Breast epithelium (tissue), 4 donors: Measurements from ENCODE around the gene RNF220. TPM values are rescaled to one million over a fixed set of nuclear protein-coding genes. Genes with fewer than 3 reads are reported as not detected.

Source experiments
- DNase-seq, 2 donors: peaks; one replicate each; pipeline ENCODE4 v3.0.0-alpha.2; 2019; ENCODE audit warnings: low spot score in 2 of 2
- H3K27ac ChIP-seq, 2 donors: fragments of 200-600 bp; sonication (generic) in 1 of 2; one replicate each; pipeline ENCODE4 v1.5.1; 2016 to 2019; ENCODE audit warnings: mild to moderate bottlenecking in 1 of 2
- H3K27me3 ChIP-seq, 2 donors: fragments of 200-600 bp; sonication (generic) in 1 of 2; one replicate each; pipeline versions ENCODE4 v1.5.1 to v1.6.0; 2017 to 2019; ENCODE audit warnings: control low read depth in 1 of 2, mild to moderate bottlenecking in 1 of 2
- H3K36me3 ChIP-seq: fragments of 200-600 bp; one replicate; pipeline ENCODE4 v1.5.1; 2019
- H3K4me1 ChIP-seq, 2 donors: fragments of 200-600 bp; sonication (generic); one replicate each; pipeline ENCODE4 v1.5.1; 2016 to 2019; ENCODE audit warnings: control low read depth in 1 of 2
- H3K4me3 ChIP-seq, 3 donors: fragments of 200-600 bp; sonication (generic); 1 replicate in 2 of 3; 2 replicates in 1 of 3; pipeline ENCODE4 v1.5.1; 2016 to 2019; ENCODE audit warnings: mild to moderate bottlenecking in 3 of 3, moderate library complexity in 2 of 3
- H3K9me3 ChIP-seq, 2 donors: fragments of 200-600 bp; sonication (generic) in 1 of 2; one replicate each; pipeline ENCODE4 v1.5.1; 2016 to 2019; ENCODE audit warnings: control low read depth in 1 of 2
- POLR2A ChIP-seq: fragments of 450-650 bp; IDR thresholded peaks from one replicate; pipeline ENCODE4 v1.6.1; 2016; ENCODE audit warnings: antibody characterized with exemption, mild to moderate bottlenecking, moderate library complexity
- POLR2AphosphoS5 ChIP-seq, 3 donors: sonication (generic); formaldehyde crosslinking; IDR thresholded peaks; one replicate each; pipeline ENCODE4 v1.6.1; 2017; ENCODE audit warnings: antibody characterized with exemption in 3 of 3
- intact Hi-C: fragments of 100-400 bp; cut with DNase I; formaldehyde crosslinking; loops from one replicate; pipeline ENCODE4 v1.15.1; 2023; ENCODE audit warnings: low total_unique reads
- total RNA-seq, 3 donors: library from RNA; depleted of rRNA; stranded (reverse); fragments of >200 nt; gene quantifications; one replicate each; pipeline ENCODE4 v1.1.0, GENCODE V29; 2016
- TF ChIP-seq, protein P1 (sequence below), 3 donors: fragments of 450-650 bp; IDR thresholded peaks; one replicate each; pipeline ENCODE4 v1.5.1; 2016 to 2017; ENCODE audit warnings: antibody characterized with exemption in 3 of 3, mild to moderate bottlenecking in 3 of 3, moderate library complexity in 3 of 3

RNF220 gene
- total RNA-seq, 3 donors from 2014 or later: 90.4 to 110 (median 93.4) TPM

DNA sequence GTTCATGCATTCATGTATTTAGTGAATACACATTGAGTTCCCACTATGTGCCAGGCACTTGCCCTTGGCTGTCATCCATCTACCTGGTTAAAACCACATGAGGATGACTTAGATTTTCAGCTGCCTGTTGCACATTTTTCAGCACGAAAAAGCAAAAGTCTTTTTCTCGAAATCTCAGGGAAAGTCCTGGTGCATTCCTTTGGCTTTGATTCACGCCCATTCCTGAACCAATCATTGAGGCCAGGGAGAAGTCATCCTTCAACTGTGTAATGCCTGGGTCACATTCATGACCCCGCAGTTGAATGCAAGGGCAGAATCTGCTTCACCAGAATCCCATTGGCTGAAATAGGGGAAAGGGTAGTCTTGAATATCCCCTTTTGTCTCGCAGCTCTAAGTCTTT lies 84.4 kb downstream of the RNF220 start:
- H3K36me3 ChIP-seq: no peaks in the 10 kb centered on the region
- no peak overlapping the region for H3K4me3 ChIP-seq
- intact Hi-C loops: no loop called here
- H3K9me3 ChIP-seq: no peaks in the 10 kb centered on the region
- TF ChIP-seq, protein P1, sequence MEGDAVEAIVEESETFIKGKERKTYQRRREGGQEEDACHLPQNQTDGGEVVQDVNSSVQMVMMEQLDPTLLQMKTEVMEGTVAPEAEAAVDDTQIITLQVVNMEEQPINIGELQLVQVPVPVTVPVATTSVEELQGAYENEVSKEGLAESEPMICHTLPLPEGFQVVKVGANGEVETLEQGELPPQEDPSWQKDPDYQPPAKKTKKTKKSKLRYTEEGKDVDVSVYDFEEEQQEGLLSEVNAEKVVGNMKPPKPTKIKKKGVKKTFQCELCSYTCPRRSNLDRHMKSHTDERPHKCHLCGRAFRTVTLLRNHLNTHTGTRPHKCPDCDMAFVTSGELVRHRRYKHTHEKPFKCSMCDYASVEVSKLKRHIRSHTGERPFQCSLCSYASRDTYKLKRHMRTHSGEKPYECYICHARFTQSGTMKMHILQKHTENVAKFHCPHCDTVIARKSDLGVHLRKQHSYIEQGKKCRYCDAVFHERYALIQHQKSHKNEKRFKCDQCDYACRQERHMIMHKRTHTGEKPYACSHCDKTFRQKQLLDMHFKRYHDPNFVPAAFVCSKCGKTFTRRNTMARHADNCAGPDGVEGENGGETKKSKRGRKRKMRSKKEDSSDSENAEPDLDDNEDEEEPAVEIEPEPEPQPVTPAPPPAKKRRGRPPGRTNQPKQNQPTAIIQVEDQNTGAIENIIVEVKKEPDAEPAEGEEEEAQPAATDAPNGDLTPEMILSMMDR (IDR thresholded peaks at IDR 0.05): no peak
- no peaks in the 10 kb centered on the region for H3K4me1 ChIP-seq
- DNase-seq: no peak
- H3K27me3 ChIP-seq: no peaks in the 10 kb centered on the region
- H3K27ac ChIP-seq: no peak overlapping the region

DNA sequence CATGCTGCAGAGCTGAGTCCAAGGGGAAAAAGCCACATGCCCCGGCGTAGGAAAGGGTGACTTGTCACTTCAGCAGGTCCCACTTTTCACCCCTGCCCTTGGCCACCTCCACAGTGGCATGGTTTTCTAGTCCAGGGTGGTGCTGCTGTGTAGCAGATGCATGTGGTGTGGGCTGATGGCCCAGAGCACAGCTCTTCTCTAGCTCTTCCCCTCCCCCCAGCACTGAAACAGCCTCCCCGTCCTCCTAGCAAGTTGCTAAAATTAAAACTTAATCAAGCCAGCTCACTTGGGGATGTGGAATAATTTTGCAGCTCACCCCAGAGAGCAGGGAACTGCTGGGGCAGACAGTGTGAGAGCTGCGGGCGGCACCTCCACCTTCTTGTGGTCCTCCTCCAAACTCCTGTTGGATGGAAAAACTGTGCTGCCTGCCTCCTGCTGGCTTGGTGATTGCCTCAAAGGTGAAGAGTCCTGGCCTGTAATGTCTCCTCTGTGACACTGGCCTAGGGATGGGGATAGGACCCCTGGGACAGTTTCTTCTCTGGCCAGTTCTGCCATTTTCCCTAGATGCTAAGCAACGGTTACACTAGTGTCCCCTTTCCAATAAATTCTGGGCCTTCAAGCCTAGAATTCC lies 91.6 kb downstream of the RNF220 start:
- intact Hi-C loops: no loop called here
- Histone ChIP-seq H3K4me3 (no peak overlapping the region), H3K9me3 (no peaks in the 10 kb centered on the region), H3K36me3 (no peaks in the 10 kb centered on the region), H3K4me1 (no peaks in the 10 kb centered on the region), H3K27ac (no peak overlapping the region), H3K27me3 (no peaks in the 10 kb centered on the region)
- no peak for DNase-seq
- TF ChIP-seq, protein P1 (IDR thresholded peaks at IDR 0.05): no peak
- TF ChIP-seq POLR2A (no peak), POLR2AphosphoS5 (IDR thresholded peaks at IDR 0.05) (no peak)

DNA sequence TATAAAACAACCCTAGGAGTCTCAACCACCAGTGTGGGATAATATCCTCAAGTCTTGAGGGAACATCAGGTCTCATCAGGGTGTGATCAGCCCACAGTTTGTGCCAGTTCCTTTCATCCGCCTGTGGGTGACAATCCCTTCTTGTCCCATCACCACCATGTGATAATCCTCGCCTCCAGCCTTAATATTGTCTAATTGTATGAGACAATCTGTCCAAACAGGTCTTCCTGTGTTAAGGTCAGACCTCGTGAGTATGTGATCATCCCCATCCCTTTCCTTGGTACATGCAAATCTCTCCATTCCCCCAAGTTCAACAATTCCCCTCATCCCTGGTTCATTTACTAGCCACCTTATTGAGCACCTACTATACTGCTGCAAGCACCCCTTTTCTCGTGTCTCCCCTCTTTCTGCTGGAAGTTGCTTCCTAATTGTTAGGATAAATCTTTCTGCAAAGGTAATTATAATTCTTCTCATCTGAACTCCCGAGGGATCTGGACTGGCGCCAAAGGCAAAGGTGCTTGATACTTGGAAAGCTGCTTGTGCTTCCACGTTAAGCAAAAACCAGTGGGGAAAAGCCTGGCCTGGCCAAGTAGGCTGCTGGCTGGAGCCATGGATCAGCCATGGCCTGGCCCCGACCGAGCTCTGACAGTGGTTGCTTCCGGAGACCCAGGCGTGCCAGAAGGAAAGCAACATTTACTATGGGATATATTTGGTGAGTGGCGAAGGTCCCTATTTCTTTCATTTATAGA lies 92.5 kb downstream of the RNF220 start:
- intact Hi-C loops: no loop called here

DNA sequence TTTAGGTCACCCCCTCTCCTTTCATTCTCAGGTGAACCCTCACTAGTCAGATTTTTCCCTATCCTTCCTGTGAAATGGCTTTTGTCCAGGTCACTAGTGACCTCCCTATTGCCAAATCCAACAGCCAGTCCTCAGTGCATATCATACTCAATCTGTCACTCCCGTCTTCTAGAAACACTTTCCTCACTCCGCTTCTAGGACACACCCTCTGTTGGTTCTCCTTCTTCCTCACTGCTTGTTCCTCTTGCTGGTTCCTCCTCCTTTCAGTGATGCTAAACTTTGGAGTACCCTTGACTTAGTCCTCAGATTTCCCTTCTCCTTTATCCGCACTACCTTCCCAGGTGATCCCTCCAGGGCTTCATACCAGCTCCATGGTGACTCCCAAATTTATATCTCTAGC lies 94.3 kb downstream of the RNF220 start:
- Histone ChIP-seq H3K9me3 (no peaks in the 10 kb centered on the region), H3K27me3 (no peaks in the 10 kb centered on the region), H3K36me3 (no peaks in the 10 kb centered on the region), H3K4me3 (no peak overlapping the region), H3K27ac (no peak overlapping the region), H3K4me1 (no peaks in the 10 kb centered on the region)
- no peak for DNase-seq
- intact Hi-C loops: no loop called here
- TF ChIP-seq POLR2AphosphoS5 (IDR thresholded peaks at IDR 0.05) (no peak), POLR2A (no peak)
- TF ChIP-seq, protein P1 (IDR thresholded peaks at IDR 0.05): no peak

More for the DNA sequence above, 92.5 kb downstream of the RNF220 start:
- no peaks in the 10 kb centered on the region for H3K9me3 ChIP-seq
- no peaks in the 10 kb centered on the region for H3K27me3 ChIP-seq
- H3K4me3 ChIP-seq: no peak overlapping the region
- H3K27ac ChIP-seq: no peak overlapping the region
- no peak for TF ChIP-seq POLR2A
- TF ChIP-seq, protein P1 (IDR thresholded peaks at IDR 0.05): no peak
- TF ChIP-seq POLR2AphosphoS5 (IDR thresholded peaks at IDR 0.05): no peak
- no peak for DNase-seq
- H3K4me1 ChIP-seq: no peaks in the 10 kb centered on the region
- H3K36me3 ChIP-seq: no peaks in the 10 kb centered on the region

DNA sequence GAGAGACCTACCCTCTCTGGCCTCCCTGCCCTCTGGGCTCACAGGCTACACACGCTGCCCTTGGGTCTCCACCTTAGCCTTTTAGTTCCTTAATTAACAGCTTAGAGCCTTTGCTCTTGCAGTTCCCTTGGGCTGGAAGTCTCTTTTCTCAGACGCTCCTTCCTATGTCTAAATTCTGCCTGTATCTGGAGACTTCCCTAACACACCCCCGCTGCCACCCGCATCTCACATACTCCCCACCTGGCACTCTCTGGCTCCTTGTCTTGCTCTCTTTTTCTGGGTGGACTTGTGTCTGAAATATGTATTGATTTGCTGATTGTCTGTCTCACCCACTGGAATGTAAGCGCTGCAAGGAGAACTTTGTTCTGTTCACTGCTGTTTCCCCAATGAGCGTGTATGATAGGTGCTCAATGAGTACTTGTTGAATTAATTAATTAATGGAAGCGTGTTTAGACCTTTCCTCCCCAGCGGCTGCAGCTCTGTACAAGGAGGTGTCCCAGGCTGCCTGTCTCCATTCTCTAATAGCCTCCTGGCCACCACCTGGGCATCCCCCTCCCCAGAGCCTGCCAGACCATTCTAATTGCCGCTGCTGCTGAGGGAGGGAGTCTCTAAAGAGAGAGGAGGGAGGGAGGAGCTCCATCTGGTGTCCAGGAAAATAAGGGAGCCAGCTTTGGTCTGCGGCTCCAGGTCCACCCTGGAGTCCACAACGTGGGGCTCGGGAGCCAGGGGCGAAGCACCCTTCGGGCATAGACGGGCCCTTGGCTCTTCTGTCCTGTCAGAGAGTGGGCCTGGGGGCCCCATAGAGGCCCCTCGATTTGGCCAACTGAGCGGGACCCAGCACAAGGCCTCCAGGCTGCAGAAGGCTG lies 95.4 kb downstream of the RNF220 start:
- Histone ChIP-seq H3K9me3 (no peaks in the 10 kb centered on the region), H3K4me1 (no peaks in the 10 kb centered on the region), H3K36me3 (no peaks in the 10 kb centered on the region), H3K27ac (no peak overlapping the region), H3K4me3 (peak overlapping the region in 1 of 3 donors; percentile 9), H3K27me3 (no peaks in the 10 kb centered on the region)
- TF ChIP-seq POLR2AphosphoS5 (IDR thresholded peaks at IDR 0.05): no peak
- TF ChIP-seq, protein P1 (IDR thresholded peaks at IDR 0.05): no peak
- no peak for TF ChIP-seq POLR2A
- intact Hi-C loops: no loop called here
- DNase-seq: no peak
